Heart left ventricle (tissue), 16 donors: ENCODE measurements around the gene KCNQ1. TPM values are rescaled to one million over a fixed set of nuclear protein-coding genes. Genes with fewer than 3 reads are reported as not detected.

Experiments
- ATAC-seq, 4 donors: fragments of 200-7000 bp; cut with Tn5 transposase; one replicate each; pipeline ENCODE4 v1.9.1; 2020 to 2022; ENCODE audit warnings: moderate library complexity in 4 of 4, mild to moderate bottlenecking in 3 of 4, moderate number of reproducible peaks in 1 of 4
- DNase-seq, 5 donors: peaks; one replicate each; pipeline ENCODE4 v3.0.0-alpha.2; 2020
- H3K27ac ChIP-seq, 12 donors: fragments of 200-600 bp; sonication (generic) in 4 of 12; one replicate each; pipeline versions ENCODE4 v1.5.0 to v1.8.0; 2016 to 2022; ENCODE audit warnings: mild to moderate bottlenecking in 2 of 12
- H3K27me3 ChIP-seq, 9 donors: fragments of 200-600 bp; sonication (generic) in 2 of 9; one replicate each; pipeline versions ENCODE4 v1.5.1 to v1.8.0; 2016 to 2022; ENCODE audit warnings: mild to moderate bottlenecking in 3 of 9
- H3K36me3 ChIP-seq, 9 donors: fragments of 200-600 bp; sonication (generic) in 2 of 9; one replicate each; pipeline versions ENCODE4 v1.5.0 to v1.8.0; 2018 to 2022; ENCODE audit warnings: mild to moderate bottlenecking in 2 of 9
- H3K4me1 ChIP-seq, 12 donors: fragments of 200-600 bp; sonication (generic) in 4 of 12; one replicate each; pipeline versions ENCODE4 v1.5.0 to v1.8.0; 2016 to 2022; ENCODE audit warnings: mild to moderate bottlenecking in 3 of 12
- H3K4me3 ChIP-seq, 12 donors: fragments of 200-600 bp; sonication (generic) in 4 of 12; one replicate each; pipeline versions ENCODE4 v1.5.0 to v1.8.0; 2017 to 2022; ENCODE audit warnings: mild to moderate bottlenecking in 9 of 12, moderate library complexity in 4 of 12
- H3K9me3 ChIP-seq, 12 donors: fragments of 200-600 bp; sonication (generic) in 4 of 12; one replicate each; pipeline versions ENCODE4 v1.5.0 to v1.8.0; 2016 to 2022; ENCODE audit warnings: mild to moderate bottlenecking in 1 of 12
- POLR2A ChIP-seq, 2 donors: fragments of 450-650 bp; IDR thresholded peaks; one replicate each; pipeline ENCODE4 v1.6.1; 2017; ENCODE audit warnings: antibody characterized with exemption in 2 of 2, mild to moderate bottlenecking in 2 of 2, moderate library complexity in 2 of 2
- WGBS, 4 donors: extraction: QIAGEN DNeasy Blood & Tissue Kit in 2 of 4; methylation state at CpG; one replicate each; pipeline versions ENCODE4 v1.1.5 to v1.1.7; 2013 to 2018; 5-methylcytosine and 5-hydroxymethylcytosine counted together
- intact Hi-C, 10 donors: fragments of 100-400 bp; cut with DNase I; formaldehyde crosslinking; loops; one replicate each; pipeline versions ENCODE4 v1.11.1 to v1.14.2; 2022
- polyA plus RNA-seq, 2 donors: library from polyadenylated mRNA; stranded (reverse); fragments of 200-250 nt; gene quantifications; one replicate each; pipeline ENCODE4 v1.2.3, GENCODE V29; 2013
- total RNA-seq, 9 donors: library from RNA; depleted of rRNA in 2 of 9; stranded (reverse); fragments of >200 nt in 2 of 9; fragmentation: NEBNext Ultra II Directional in 3 of 9; extraction: Animal tissue kit (Norgen Biotek cat#: 25700) in 3 of 9; gene quantifications; one replicate each; pipeline versions ENCODE4 v1.1.0 to v1.2.4, GENCODE V29; 2016 to 2023
- TF ChIP-seq, protein P1 (sequence below), 12 donors: fragments of 200-600 bp; sonication (generic) in 4 of 12; IDR thresholded peaks; one replicate each; pipeline versions ENCODE4 v1.5.0 to v1.8.0; 2018 to 2022; ENCODE audit warnings: antibody characterized with exemption in 12 of 12, mild to moderate bottlenecking in 5 of 12
- donor health status: ischemic (EF 13 %, LVEDD 7.1; RV severe dilation, severe dysfunction).
- donor health status: healthy with polysubstance abuse.
- donor health status: DM: no; HTN: yes; CAD: no.
- donor health status: DM: no; HTN: no; CAD: no.
- donor health status: ischemic (EF 25% LVEDD 6.9; RV normal size, moderate dysfunction).
- donor health status: ischemic (EF 25% LVEDD 5.7; RV mildly dilated, moderate dysfunction).
- donor health status: healthy.
- donor health status: DM: yes; HTN: yes; CAD: no.
- donor health status: ischemic (EF 35%, LVEDD 5.7; RV mildly dilated, moderate dysfunction).
- donor health status: nonischemic (EF 11% LVEDD 7.7; RV severe dilation, severe dysfunction).
- donor health status: DM: yes; HTN: yes; CAD: no.
- donor health status: PGD.
- donor health status: ischemic (EF 29% LVEDD 5.4; RV normal size, mild dysfunction).
- donor health status: nonischemic (EF 23%, LVEDD 6.1; RV moderate dilation, normal function).

KCNQ1 gene
- total and polyA plus RNA-seq, 11 donors, result 18.6 to 42.4 (median 31.4) TPM

DNA sequence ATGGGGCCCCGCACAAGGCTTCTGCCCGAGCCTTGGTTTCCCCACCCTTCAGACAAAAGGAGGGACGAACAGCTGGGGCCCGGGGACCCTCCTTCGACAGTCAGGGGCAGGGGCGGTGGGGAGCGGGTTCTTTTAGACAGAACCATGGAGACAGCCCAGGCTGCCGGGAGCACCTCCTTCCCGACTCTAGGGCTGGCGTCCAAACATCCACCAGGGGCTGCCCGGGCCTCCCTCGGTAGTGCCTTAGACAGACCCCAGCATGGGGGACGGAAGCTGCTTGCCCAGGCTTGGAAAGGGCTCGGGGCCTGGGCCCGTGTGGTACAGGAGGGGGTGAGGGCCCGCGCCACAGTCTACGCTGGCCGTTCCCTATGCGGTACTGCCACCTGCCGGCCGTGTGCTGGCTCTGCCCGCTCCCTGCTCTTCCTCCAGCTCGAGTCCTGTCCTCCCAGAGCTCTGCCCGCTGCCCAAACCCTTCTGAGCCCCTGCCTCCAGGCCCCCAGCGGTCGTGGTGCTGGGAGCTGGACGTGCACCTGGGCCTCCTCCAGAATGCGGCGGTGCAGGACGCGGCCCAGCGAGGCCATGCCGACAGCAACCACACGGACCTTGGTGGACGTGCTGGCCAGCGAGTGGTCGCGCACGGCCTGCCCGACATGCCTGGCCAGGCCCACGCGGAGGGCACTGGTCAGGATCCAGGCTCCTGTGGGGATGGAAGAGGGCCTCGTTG lies 24.1 kb upstream of the KCNQ1 start:
- TF ChIP-seq, protein P1, sequence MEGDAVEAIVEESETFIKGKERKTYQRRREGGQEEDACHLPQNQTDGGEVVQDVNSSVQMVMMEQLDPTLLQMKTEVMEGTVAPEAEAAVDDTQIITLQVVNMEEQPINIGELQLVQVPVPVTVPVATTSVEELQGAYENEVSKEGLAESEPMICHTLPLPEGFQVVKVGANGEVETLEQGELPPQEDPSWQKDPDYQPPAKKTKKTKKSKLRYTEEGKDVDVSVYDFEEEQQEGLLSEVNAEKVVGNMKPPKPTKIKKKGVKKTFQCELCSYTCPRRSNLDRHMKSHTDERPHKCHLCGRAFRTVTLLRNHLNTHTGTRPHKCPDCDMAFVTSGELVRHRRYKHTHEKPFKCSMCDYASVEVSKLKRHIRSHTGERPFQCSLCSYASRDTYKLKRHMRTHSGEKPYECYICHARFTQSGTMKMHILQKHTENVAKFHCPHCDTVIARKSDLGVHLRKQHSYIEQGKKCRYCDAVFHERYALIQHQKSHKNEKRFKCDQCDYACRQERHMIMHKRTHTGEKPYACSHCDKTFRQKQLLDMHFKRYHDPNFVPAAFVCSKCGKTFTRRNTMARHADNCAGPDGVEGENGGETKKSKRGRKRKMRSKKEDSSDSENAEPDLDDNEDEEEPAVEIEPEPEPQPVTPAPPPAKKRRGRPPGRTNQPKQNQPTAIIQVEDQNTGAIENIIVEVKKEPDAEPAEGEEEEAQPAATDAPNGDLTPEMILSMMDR (IDR thresholded peaks at IDR 0.05), result peak; percentile 89 to 97 (median 93)
- TF ChIP-seq POLR2A (IDR thresholded peaks at IDR 0.05), result no peak
- WGBS, 4 donors, result 22 to 33% (median 23%) methylated on average over 25 to 44 of the region's 44 CpGs
- Histone ChIP-seq H3K4me3 (peak overlapping the region in 2 of 12 donors; percentile 16 to 18), H3K4me1 (peaks cover 0 to 13% (median 0%) of the 10 kb centered on the region in 12 donors), H3K27ac (peak overlapping the region in 1 of 12 donors; percentile 24), H3K27me3 (peaks cover 0 to 13% (median 0%) of the 10 kb centered on the region in 9 donors), H3K9me3 (no peaks in the 10 kb centered on the region), H3K36me3 (no peaks in the 10 kb centered on the region)
- intact Hi-C loops, result loop anchor here (1.0 to 2.0 kb wide), 7 partner anchors 115 to 254 kb away; no protein-coding TSS in a partner anchor
- peak; percentile 66 to 89 (median 74) for DNase-seq
- ATAC-seq, result peak; percentile 85 to 95 (median 92)

DNA sequence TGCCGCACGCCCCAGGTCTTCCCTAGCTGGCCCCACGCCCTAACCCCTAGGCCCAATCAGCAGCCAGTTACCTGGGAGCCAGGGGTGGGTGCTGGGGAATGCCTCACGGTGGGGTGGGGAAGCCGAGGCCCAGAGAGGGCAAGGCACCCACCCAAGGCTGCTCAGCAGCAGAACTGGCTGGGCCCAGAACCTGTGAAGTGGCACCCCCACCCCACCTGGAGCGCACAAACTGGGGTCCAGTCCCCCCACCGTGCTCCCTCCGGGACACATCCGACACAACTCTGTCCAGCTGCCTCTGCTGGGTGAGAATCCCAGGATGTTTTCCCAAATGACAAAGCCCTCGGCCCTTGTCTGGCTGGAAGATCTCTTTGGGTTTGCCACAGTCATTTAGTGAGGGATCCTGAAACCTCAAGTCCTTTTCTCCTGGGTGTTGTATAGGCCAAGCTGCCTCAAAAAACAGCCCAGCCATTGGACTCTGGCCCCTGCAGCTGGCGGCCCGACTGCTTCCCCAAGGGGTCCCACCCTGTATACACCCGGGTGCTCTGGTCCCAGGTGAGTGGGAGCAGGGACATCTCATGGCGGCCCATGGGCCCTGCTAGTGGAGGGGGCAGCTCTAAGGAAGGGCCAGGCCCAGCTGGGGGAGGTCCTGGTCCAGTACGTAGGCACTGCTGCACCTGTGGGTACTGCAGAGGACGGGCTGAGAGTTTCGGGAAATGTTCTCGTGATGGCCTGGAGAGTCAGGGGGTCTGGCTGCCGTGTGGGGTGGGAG lies 23.4 kb upstream of the KCNQ1 start:
- H3K4me1 ChIP-seq, result peaks cover 0 to 13% (median 0%) of the 10 kb centered on the region in 12 donors
- 63 to 78% (median 69%) methylated on average over 12 to 19 of the region's 19 CpGs for WGBS, 4 donors
- intact Hi-C loops, result loop anchor here in 5 of 10 donors (2.0 kb wide), 4 partner anchors 117 to 235 kb away; no protein-coding TSS in a partner anchor
- H3K27me3 ChIP-seq, result peaks cover 0 to 13% (median 0%) of the 10 kb centered on the region in 9 donors
- no peaks in the 10 kb centered on the region for H3K9me3 ChIP-seq
- no peak for TF ChIP-seq POLR2A (IDR thresholded peaks at IDR 0.05)
- TF ChIP-seq, protein P1 (IDR thresholded peaks at IDR 0.05), result no peak
- DNase-seq, result peak in 3 of 5 donors; percentile 24 to 57 (median 32)
- no peak overlapping the region for H3K27ac ChIP-seq
- no peaks in the 10 kb centered on the region for H3K36me3 ChIP-seq
- ATAC-seq, result no peak
- no peak overlapping the region for H3K4me3 ChIP-seq

DNA sequence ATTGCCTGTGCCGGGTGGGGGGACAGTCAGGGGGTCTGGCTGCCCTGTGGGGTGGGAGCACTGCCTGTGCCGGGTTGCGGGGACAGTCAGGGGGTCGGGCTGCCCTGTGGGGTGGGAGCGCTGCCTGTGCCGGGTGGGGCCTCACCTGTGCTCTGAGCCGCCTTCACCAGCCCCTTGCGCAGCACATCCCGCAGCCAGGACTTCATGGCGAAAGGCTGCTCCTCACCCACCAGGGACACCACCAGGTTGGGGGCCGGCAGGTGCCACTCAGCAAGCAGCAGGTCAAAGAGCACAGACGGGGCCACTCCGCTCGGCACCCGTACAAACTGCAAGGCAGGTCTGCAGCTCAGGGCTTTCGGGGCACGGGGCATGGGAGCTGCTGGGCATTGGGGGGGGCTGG lies 22.8 kb upstream of the KCNQ1 start:
- no peaks in the 10 kb centered on the region for H3K36me3 ChIP-seq
- H3K4me1 ChIP-seq, result peaks cover 0 to 13% (median 0%) of the 10 kb centered on the region in 12 donors
- ATAC-seq, result no peak
- intact Hi-C loops, result loop anchor here in 5 of 10 donors (2.0 kb wide), 4 partner anchors 117 to 235 kb away; no protein-coding TSS in a partner anchor
- 85 to 95% (median 88%) methylated on average over 11 to 17 of the region's 17 CpGs for WGBS, 4 donors
- peak in 3 of 5 donors; percentile 23 to 52 (median 25) for DNase-seq
- H3K4me3 ChIP-seq, result no peak overlapping the region
- H3K9me3 ChIP-seq, result no peaks in the 10 kb centered on the region
- H3K27me3 ChIP-seq, result peaks cover 0 to 13% (median 0%) of the 10 kb centered on the region in 9 donors
- no peak overlapping the region for H3K27ac ChIP-seq
- no peak for TF ChIP-seq POLR2A (IDR thresholded peaks at IDR 0.05)
- TF ChIP-seq, protein P1 (IDR thresholded peaks at IDR 0.05), result no peak
